GM18868 (cell line): ENCODE data around the gene INTS11.
"Not testable (repeated sequence)": the region's sequence is repeated elsewhere in the genome, so short reads cannot be mapped to it uniquely, and the experiment has no call there.

ENCODE experiments used
- ATAC-seq: cut with Tn5 transposase; IDR thresholded peaks from one replicate; pipeline ENCODE4 v1.9.1; 2021; ENCODE audit warnings: mild to moderate bottlenecking, moderate library complexity; ENCODE audit not compliant: unreplicated experiment

The INTS11 gene

DNA sequence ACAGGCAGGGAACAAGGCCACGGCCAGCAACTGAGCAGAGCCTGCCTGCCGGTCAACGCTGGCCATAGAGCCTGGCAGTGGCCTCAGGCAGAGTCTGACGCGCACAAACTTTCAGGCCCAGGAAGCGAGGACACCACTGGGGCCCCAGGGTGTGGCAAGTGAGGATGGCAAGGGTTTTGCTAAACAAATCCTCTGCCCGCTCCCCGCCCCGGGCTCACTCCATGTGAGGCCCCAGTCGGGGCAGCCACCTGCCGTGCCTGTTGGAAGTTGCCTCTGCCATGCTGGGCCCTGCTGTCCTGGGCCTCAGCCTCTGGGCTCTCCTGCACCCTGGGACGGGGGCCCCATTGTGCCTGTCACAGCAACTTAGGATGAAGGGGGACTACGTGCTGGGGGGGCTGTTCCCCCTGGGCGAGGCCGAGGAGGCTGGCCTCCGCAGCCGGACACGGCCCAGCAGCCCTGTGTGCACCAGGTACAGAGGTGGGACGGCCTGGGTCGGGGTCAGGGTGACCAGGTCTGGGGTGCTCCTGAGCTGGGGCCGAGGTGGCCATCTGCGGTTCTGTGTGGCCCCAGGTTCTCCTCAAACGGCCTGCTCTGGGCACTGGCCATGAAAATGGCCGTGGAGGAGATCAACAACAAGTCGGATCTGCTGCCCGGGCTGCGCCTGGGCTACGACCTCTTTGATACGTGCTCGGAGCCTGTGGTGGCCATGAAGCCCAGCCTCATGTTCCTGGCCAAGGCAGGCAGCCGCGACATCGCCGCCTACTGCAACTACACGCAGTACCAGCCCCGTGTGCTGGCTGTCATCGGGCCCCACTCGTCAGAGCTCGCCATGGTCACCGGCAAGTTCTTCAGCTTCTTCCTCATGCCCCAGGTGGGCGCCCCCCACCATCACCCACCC lies 6.9 kb upstream of the INTS11 start, which contains the start of gene TAS1R3:
Gene TAS1R3 (plus strand): TSS at position 213 of the 898 bp plus-strand sequence. CDS start 66 bp downstream, at position 279.
- ATAC-seq = no peak

DNA sequence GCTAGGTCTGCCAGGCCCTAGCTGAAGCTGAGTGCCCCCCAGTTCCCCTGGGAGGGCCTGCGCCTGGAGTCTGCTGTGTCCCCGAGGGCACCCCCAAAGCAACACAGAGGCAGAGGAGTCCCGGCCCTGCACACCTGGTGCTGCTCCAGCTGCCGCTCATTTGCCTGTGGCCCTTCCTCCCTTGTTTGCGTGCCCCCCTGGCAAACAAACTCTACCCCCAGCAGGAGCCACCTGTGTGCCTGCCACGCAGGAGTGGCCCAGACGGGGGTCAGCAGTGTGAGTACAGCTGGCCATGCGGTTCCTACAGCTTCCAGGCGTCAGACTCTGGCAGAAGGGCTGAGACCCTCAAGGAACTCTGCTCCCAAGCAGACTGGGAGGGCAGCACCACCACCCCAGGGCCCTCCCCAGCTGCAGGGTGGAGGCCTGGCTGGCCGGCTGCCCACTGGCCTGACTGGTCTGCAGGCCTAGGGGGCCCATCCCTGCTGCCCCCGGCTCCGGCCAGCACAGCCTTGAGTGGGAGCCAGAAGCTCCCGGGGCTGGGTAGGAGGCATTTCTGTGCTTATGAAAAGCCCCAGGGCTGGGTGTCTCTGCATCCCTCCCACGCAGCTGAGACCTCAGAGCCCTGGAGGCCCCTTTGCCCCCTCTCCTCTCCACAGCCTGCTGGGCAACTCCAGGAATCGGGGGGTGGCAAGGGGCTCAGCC lies 6.1 kb upstream of the INTS11 start:
- ATAC-seq = no peak

DNA sequence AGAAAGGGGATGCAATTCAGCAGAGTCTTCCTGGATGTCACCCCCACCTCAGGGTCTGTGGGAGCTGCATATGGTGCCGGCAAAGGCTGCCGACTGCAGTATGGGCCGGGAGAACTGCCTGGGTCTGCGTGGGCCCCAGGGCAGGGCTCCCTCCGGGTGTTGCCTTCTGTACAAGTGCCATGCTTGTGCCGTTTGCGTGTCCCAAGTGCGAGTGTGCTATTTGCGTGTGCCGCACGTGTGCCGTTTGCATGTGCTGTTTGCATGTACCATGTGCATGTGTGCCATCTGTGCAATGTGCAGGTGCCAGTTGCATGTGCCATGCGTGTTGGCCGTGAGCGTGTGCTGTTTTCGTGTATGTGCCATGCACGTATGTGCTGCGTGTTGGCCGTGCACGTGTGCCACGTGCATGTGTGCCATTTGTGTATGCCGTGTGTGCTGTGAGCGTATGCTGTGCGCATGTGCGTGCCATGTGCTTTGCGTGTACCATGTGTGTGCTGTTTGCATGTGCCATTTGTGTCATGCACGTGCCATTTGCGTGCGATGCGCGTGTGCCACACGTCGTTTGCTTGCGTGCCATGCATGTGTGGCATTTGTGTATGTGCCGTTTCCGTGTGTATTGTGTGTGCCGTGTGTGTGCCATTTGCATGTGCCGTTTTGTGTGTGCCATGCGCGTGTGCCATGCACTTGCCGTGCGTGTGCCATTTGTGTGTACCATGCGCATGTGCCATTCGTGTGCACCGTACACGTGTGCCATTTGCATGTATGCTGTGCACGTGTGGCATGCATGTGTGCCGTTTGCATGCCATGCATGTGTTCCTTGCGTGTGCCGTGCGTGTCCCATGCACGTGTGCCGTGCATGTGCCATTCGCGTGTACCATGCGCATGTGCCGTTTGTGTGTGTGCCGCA lies 5.1 kb upstream of the INTS11 start:
- ATAC-seq = no peak

DNA sequence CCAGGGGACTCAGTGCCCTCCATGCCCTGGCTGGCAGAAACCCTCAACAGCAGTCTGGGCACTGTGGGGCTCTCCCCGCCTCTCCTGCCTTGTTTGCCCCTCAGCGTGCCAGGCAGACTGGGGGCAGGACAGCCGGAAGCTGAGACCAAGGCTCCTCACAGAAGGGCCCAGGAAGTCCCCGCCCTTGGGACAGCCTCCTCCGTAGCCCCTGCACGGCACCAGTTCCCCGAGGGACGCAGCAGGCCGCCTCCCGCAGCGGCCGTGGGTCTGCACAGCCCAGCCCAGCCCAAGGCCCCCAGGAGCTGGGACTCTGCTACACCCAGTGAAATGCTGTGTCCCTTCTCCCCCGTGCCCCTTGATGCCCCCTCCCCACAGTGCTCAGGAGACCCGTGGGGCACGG lies 3.8 kb upstream of the INTS11 start:
- ATAC-seq = no peak

DNA sequence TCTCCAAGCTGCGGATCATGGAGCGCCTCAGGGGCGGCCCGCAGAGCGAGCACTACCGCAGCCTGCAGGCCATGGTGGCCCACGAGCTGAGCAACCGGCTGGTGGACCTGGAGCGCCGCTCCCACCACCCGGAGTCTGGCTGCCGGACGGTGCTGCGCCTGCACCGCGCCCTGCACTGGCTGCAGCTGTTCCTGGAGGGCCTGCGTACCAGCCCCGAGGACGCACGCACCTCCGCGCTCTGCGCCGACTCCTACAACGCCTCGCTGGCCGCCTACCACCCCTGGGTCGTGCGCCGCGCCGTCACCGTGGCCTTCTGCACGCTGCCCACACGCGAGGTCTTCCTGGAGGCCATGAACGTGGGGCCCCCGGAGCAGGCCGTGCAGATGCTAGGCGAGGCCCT lies 2.8 kb upstream of the INTS11 start:
- ATAC-seq = no peak

DNA sequence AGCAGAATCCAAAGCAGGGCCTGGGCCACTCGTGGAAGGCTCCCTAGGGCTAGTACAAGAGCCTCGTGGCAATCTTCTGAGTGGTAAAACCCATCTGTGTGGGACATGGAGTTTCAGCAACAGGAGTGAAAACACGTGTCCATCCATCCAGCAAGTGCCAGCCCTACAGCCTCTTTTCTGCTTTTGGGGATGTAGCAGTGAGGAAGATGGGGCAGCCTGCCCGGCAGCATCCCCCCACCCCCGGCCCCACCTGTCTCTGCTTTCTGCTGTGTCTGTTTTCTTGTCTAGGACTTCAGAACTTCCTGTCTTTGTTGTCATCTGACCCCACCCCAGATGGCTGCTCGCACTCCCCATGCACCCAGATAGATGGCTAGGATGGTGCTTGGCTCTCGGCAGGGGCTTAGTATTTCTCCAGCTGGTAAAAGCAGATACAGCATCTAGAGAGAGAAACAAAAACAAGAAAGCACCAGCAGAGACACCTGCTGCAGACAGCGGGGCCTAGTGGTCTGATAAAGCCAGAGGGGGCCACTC lies 1.7 kb upstream of the INTS11 start:
- no peak for ATAC-seq

DNA sequence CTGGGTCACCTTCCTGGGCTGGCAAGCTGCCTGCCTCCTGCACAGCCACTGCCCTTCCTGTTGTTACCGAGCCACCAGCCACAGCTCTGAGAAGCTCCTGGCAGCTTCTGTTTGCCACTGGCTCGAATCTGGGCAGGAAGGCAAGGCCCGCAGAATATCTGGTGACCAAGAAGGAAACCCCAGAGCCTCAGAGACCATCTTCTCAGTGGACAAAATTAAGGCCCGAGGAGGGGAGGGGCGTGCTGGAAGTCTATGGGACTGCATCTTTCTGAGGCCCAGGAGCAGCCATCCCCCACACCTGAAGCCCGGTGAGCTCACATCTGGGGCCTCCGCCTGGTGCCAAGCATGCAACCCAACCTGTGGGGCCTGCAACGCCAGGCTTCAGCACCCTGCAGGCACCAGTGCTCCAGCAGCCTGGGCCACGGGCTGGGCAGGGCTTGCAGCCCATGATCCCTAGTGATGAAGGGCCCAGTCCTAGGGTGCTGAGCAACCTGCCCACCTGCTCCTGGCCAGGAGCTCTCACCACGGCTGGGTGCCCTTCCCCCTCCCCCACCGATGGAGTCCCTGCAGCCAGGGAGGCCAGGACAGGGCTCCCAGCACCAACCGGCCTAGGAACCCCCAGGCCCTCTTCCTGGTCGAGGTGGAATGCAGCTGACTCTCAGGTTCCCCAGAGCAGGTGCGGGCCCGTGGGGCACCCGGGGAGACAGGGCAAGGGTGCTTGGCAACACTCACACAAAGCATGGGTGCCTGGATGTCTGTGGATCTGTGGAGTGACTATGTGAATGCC lies 1.0 kb upstream of the INTS11 start:
- ATAC-seq = no peak

DNA sequence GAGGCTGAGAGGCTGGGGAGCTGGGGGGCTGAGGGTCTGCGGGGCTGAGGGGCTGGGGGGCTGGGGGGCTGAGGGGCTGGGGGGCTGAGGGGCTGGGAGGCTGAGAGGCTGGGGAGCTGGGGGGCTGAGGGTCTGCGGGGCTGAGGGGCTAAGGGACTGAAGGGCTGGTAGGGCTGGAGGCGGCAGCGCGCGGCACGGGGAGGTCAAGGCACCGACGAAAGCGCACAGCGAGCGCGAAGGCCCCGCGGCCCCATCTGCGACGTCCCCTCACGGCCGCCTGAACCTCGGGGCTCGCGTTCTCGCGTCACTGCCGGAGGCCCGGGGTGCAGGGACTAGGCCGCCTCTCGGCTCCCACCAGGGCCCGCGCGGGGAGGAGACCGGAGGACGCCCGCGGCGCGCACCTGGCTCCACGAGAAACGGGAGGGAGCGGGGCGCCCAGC lies 356 bp downstream of the INTS11 start:
- ATAC-seq = peak; percentile 25

DNA sequence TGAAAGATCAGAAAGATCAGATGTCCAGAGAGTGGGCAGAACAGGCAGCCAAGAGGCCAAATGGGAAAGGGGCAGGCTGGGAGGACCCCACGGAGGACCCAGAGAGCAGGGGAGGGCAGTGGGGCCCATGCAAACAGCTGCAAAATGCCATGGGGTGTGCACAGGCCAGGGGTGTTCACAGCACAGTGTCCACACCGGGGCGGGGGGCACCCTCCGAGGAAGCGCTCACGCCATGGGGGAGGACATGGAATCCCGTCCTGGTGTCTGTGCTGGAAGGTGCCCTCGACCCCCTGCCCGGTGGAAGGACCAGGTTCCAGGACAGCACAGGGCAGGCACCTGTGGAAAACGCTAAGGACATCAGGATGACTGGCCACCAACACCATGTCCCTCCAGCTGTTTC lies 1.5 kb downstream of the INTS11 start:
- ATAC-seq = no peak

DNA sequence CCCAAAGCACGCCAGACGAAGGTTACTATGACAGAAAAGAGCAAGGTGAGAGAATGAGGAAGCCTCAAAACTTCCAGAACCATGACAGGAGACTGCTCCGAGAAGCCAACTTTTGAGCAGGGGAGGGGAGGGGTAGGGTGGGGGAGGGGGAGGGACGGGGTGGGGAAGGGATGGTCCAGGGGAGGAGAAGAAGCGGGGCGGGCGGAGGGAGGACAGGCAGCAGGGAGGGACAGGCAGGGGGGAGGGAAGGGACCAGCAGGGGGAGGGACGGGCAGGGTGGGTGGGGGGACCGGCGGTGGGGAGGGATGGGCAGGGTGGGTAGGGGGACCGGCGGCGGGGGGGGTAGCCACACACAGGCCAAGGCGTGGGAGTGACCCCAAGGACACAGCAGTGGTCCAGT lies 2.0 kb downstream of the INTS11 start:
- no peak for ATAC-seq

DNA sequence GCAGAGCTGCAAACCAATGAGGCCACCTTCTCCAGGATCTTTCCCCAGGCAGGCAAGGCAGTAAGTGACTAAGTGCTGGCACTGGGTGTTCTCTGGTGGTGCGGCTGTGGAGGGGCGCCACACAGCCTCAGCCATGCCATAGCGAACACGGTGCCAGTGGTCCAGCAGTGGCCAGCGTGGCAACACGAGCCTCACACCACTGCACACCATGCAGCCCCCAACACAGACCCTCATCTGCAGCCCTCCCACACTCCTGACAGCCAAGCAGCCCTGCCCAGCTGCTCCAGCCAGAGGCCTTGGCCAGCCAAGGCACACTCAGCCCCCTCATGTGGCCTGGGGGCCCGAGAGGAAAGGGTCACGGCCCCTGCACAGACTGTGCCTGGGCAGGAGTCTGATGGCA lies 3.0 kb downstream of the INTS11 start:
- ATAC-seq = no peak

DNA sequence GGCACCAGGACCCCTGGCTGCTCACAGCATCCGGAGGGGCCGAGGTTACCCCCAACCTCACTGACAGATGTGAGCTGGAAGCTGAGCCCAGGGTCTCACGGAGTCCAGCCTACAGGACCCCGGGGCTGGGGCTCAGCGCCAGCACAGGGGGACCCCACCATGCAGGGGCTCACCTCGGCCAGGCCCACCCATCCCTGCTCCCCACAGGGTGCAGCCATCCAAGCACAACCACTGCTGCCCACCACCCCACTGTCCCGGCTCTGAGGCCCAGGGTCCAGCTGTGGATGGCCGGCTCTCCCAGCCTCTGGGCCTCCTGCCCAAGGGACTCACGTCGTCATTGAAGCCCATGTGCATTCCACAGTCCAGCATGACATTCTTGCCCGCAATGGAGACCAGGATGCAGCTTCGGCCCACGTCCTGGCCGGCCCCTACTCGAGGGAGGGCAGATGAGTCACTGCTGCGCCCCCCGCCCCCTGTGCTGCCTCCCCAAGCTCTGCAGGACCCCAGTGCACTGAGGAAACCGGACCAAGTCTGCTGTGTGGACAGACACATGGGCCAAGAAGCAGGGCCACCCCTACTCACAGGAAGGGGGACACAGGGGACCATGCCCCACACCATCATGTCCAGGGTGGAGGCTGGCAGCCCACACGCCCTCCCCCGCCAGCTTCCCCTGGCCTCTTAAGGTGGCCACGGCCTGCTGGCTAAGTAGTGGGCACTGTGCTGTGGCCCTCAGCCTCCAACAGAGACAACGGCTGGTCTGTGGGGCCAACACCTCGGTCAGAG lies 3.6 kb downstream of the INTS11 start:
- ATAC-seq = no peak

DNA sequence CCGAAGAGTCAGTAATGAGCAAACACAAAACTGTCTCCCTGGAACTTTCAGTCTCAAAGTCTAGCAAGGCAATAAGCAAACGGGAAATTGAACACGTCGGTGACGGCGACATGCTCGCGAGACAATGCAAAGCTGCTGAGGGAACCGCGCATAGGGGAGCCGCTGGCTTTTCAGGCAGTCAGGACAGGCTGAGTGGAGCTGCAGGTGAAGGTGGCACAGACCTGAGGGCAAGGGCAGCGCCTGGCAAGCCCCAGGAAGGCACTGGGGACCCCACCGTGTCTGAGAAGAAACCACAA lies 4.9 kb downstream of the INTS11 start:
- ATAC-seq = no peak

DNA sequence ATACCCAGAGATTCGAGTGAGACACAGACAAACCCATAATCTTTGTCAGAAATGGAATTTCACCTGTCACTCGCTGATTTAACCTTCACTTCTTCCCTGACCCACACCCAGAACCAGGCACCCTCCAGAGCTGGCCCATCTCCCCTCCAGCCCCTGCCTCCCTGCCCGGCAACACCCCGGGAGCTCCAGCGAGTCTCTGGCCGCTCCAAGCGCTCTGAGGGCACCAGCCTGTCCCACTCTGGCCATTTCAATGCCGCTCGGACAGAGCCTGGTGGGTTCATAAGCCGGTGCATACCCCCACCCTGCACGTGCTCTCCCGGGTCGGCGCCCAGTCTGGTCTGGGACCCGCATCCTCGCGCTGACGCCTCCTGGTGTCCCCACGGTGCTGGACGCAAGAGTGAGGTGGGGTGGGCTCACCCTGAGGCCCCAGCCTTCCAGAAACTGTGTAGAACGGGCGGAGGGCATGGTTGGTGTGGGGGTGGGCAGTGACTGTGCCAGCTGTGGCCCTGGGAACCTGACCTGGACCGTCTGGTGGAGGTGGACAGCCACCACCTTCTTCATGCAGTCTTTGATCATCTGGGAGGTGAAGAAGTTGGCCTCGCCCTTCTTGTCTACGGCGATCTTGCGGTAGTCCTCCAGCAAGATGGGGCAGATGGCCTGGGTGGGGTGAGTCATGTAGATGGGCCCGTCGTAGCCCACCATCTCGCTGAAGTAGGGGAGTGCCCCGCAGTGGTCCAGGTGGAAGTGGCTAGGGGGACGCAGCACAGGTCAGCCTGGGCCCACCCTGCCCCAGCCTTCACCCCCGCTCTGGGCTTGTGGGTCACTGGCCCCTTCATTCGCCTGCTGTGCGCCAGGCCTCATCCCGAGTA lies 5.4 kb downstream of the INTS11 start:
- ATAC-seq = no peak

DNA sequence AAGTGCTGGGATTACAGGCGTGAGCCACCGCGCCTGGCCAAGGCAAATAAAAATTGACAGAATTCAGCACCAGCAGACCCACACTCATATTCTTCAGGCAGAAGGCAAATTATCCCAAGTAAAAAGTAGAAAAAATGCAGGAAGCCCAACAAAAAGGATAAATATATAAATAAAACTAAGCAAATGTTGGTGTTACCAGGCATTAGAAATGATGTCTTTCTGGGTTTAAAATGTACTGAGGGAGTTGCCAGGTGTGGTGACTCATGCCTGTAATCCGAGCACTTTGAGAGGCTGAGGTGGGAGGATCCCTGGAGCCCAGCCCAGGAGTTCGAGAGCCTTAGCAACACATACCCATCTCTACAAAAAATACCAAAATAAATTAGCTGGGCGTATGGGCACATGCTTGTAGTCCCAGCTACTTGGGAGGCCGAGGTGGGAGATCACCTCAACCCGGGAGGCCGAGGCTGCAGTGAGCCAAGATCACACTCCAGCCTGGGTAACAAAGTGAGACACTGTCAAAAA lies 6.3 kb downstream of the INTS11 start:
- no peak for ATAC-seq

DNA sequence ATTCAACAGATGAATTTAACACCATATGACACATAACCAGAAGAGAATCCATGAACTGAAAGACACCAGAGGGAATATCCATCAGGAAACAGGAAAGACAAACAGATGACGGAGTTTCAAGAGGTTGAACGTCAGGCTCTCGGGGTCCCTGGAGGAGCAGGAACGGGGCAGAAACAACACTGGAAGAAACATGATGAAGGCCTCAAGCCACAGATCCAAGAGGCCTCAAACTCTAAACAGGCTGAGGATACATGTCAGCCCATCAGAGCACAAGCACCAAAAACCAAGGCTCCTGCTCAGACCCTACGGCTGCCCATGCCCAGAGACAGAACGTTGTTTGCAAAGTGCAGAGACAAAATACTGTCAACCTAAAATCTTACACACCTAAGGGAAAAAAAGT lies 7.0 kb downstream of the INTS11 start:
- no peak for ATAC-seq

DNA sequence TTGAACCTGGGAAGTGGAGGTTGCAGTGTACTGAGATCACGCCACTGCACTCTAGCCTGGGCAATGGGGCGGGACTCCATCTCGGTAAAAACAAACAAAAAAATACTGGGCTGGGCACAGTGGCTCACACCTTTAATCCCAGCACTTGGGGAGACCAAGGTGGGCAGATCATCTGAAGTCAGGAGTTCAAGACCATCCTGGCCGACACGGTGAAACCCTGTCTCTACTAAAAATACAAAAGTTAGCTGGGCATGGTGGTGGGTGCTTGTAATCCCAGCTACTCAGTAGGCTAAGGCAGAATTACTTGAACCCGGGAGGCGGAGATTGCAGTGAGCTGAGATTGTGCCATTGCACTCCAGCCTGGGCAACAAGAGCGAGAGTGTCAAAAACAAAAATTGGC lies 8.3 kb downstream of the INTS11 start:
- ATAC-seq = not testable (repeated sequence)

DNA sequence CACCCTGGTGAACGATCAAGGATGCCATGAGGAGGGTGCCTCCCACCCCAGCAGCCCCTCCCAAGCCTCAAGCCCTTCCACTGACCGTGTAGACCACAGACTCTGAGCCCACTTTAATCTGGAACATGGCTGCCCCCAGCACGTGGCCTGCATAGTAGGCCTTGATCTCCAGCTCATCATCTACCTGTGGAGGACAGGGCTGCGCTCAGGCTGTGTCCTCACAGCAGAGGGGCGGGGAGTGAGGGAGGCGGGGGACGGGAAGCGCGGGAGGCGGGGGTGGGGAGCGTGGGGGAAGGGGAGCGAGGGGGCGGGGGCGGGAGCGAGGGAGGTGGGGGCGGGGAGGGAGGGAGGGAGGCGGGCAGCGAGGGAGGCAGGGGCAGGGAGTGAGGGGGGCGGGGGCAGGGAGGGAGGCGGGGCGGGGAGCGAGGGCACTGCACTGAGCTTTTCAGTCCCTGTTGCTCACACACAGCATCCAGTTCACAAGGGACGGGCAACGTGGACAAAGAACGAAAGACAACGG lies 9.0 kb downstream of the INTS11 start:
- no peak for ATAC-seq
